22Rv1 (cell line): ENCODE measurements around the gene PACRG.

Experiments
- H3K27ac ChIP-seq: fragments of 450-650 bp; 2 replicates; pipeline ENCODE4 v1.5.1; 2017
- ZFX ChIP-seq: fragments of 450-650 bp; IDR thresholded peaks from 2 replicates; pipeline ENCODE4 v1.6.1; 2017; ENCODE audit warnings: antibody characterized with exemption, borderline replicate concordance
- TF ChIP-seq, protein P1 (sequence below): fragments of 450-650 bp; IDR thresholded peaks from 2 replicates; pipeline ENCODE4 v1.5.1; 2017; ENCODE audit warnings: mild to moderate bottlenecking

The PACRG gene

GRCh38 chr6:163354761-163355425 lies 627.1 kb downstream of the PACRG start:
- TF ChIP-seq ZFX = no peak
- TF ChIP-seq, protein P1, sequence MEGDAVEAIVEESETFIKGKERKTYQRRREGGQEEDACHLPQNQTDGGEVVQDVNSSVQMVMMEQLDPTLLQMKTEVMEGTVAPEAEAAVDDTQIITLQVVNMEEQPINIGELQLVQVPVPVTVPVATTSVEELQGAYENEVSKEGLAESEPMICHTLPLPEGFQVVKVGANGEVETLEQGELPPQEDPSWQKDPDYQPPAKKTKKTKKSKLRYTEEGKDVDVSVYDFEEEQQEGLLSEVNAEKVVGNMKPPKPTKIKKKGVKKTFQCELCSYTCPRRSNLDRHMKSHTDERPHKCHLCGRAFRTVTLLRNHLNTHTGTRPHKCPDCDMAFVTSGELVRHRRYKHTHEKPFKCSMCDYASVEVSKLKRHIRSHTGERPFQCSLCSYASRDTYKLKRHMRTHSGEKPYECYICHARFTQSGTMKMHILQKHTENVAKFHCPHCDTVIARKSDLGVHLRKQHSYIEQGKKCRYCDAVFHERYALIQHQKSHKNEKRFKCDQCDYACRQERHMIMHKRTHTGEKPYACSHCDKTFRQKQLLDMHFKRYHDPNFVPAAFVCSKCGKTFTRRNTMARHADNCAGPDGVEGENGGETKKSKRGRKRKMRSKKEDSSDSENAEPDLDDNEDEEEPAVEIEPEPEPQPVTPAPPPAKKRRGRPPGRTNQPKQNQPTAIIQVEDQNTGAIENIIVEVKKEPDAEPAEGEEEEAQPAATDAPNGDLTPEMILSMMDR = no peak
- H3K27ac ChIP-seq = no peak overlapping the region

- H3K27ac ChIP-seq = no peak overlapping the region
- TF ChIP-seq, protein P1 = no peak
- TF ChIP-seq ZFX = no peak
Measured at GRCh38 chr6:163355426-163355991, 627.7 kb downstream of the PACRG start.

- no peak overlapping the region for H3K27ac ChIP-seq
- TF ChIP-seq ZFX = no peak
- TF ChIP-seq, protein P1 = no peak
Measured at GRCh38 chr6:163356324-163356723, 628.5 kb downstream of the PACRG start.

- no peak overlapping the region for H3K27ac ChIP-seq
- TF ChIP-seq, protein P1 = no peak
Measured at GRCh38 chr6:163356743-163357142, 629.0 kb downstream of the PACRG start.

GRCh38 chr6:163364641-163365040 lies 636.9 kb downstream of the PACRG start:
- TF ChIP-seq, protein P1 = no peak
- TF ChIP-seq ZFX = no peak
- no peak overlapping the region for H3K27ac ChIP-seq
